Fibroblast of villous mesenchyme (primary cell): ENCODE data around the gene ULK2. TPM values are rescaled to one million over a fixed set of nuclear protein-coding genes. Genes with fewer than 3 reads are reported as not detected.
A peak's percentile ranks its signal among the peaks of the same experiment; 100 is the strongest.
"Not testable (repeated sequence)": the region's sequence is repeated elsewhere in the genome, so short reads cannot be mapped to it uniquely, and the experiment has no call there.

Experiments used
- DNase-seq: peaks from one replicate; pipeline ENCODE4 v3.0.0-alpha.2; 2010; ENCODE audit warnings: low read depth
- H3K4me3 ChIP-seq: 2 replicates; pipeline ENCODE4 v1.5.1; 2011; ENCODE audit warnings: low read depth, mild to moderate bottlenecking, low read length
- total RNA-seq: library from RNA; depleted of rRNA; stranded (reverse); fragments of >200 nt; gene quantifications from 2 replicates; pipeline ENCODE4 v1.2.3, GENCODE V29; 2012
- TF ChIP-seq, protein P1 (sequence below): IDR thresholded peaks from 2 replicates; pipeline ENCODE4 v1.5.1; 2012; ENCODE audit warnings: low read depth, mild to moderate bottlenecking, low read length; ENCODE audit not compliant: insufficient read depth

ULK2 gene
- total RNA-seq, 1 donor, result 16.8 TPM

GRCh38 chr17:19904412-19904811, 36.7 kb upstream of the ULK2 start:
- peak; percentile 23 for DNase-seq
- no peak overlapping the region for H3K4me3 ChIP-seq
- TF ChIP-seq, protein P1, sequence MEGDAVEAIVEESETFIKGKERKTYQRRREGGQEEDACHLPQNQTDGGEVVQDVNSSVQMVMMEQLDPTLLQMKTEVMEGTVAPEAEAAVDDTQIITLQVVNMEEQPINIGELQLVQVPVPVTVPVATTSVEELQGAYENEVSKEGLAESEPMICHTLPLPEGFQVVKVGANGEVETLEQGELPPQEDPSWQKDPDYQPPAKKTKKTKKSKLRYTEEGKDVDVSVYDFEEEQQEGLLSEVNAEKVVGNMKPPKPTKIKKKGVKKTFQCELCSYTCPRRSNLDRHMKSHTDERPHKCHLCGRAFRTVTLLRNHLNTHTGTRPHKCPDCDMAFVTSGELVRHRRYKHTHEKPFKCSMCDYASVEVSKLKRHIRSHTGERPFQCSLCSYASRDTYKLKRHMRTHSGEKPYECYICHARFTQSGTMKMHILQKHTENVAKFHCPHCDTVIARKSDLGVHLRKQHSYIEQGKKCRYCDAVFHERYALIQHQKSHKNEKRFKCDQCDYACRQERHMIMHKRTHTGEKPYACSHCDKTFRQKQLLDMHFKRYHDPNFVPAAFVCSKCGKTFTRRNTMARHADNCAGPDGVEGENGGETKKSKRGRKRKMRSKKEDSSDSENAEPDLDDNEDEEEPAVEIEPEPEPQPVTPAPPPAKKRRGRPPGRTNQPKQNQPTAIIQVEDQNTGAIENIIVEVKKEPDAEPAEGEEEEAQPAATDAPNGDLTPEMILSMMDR, result no peak

DNA sequence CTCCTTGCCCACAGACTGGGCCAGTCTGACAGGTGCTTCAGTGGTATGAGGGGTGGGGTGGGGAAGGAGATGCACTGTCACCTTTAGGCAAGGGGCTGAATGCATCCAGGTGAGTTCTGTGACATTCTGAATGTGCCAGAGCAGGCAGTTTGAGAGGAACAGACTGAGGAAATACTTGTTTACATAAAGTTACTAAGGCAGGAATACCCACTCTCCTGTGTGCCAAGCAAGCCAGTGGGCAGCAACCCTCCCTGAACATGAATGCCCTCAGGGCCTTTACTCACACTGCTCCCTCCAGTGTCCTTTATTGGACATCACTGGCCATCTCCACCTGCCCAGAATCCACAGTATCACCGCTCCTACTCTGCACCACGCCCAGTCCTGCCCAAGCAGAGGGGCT, 33.1 kb upstream of the ULK2 start:
- TF ChIP-seq, protein P1, result no peak
- no peak overlapping the region for H3K4me3 ChIP-seq
- no peak for DNase-seq

GRCh38 chr17:19897903-19898302, 30.2 kb upstream of the ULK2 start:
- no peak overlapping the region for H3K4me3 ChIP-seq
- TF ChIP-seq, protein P1, result no peak
- peak; percentile 96 for DNase-seq

- peak; percentile 74 for DNase-seq
- TF ChIP-seq, protein P1, result no peak
- H3K4me3 ChIP-seq, result no peak overlapping the region
Measured at GRCh38 chr17:19897090-19897837, 29.5 kb upstream of the ULK2 start.

GRCh38 chr17:19896679-19897078, 28.9 kb upstream of the ULK2 start:
- TF ChIP-seq, protein P1, result no peak
- DNase-seq, result no peak
- no peak overlapping the region for H3K4me3 ChIP-seq

DNA sequence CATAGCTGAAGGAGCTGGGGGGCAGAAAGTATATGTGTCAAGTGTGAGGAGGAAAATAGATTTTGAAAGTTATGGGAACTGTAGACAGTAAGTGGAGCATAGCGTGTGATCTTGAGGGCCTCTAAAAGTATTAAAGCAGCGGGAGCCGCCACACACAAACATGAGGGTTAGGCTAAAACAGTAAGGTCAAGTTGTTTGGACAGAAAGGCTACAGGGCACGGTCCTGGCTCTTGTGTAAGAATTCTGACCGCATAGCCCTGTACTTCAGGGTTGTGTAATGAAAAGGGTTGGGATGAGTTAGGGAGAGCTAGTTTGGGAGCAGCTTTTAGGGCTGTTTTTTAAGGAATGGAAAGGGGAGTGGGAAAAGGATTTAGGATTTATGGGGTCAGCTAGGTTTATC, 22.8 kb upstream of the ULK2 start:
- not testable (repeated sequence) for H3K4me3 ChIP-seq
- DNase-seq, result peak; percentile 88

GRCh38 chr17:19890001-19890400, 22.3 kb upstream of the ULK2 start:
- not testable (repeated sequence) for H3K4me3 ChIP-seq, DNase-seq

- DNase-seq, result no peak
- H3K4me3 ChIP-seq, result no peak overlapping the region
- TF ChIP-seq, protein P1, result no peak
Measured at GRCh38 chr17:19886116-19886515, 18.4 kb upstream of the ULK2 start.
